ENCODE results near the gene CRYBG1.

GRCh38 chr6:106513808-106514582 is 153.5 kb downstream of the CRYBG1 start:
- TF ChIP-seq TAF1 (IDR thresholded peaks at IDR 0.05; ENCODE audit: borderline replicate concordance, insufficient read depth, low read length) (no peak), REST (IDR thresholded peaks at IDR 0.05; ENCODE audit: insufficient read depth in 1 of 2, low read depth in 2 of 2, low read length in 2 of 2) (no peak), SIN3A (IDR thresholded peaks at IDR 0.05; ENCODE audit: borderline replicate concordance, insufficient read depth, low read length) (no peak)
